Mesendoderm (in vitro differentiated cells): ENCODE data around the gene RFX4.

Experiments used
- DNase-seq: peaks from one replicate; pipeline ENCODE4 v3.0.0; 2013
- H2AK5ac ChIP-seq: 2 replicates; pipeline ENCODE4 v1.6.1; 2013; ENCODE audit warnings: low read length, inconsistent platforms
- H2BK120ac ChIP-seq: 2 replicates; pipeline ENCODE4 v1.6.1; 2013; ENCODE audit warnings: low read depth, mild to moderate bottlenecking, low read length, moderate library complexity, mixed read lengths
- H2BK15ac ChIP-seq: replicated peaks from 2 replicates; pipeline ENCODE4 v1.6.1; 2013; ENCODE audit warnings: low read depth, mild to moderate bottlenecking, moderate library complexity
- H2BK5ac ChIP-seq: 2 replicates; pipeline ENCODE4 v1.6.1; 2013; ENCODE audit warnings: low read length, inconsistent platforms
- H3K18ac ChIP-seq: 2 replicates; pipeline ENCODE4 v1.6.1; 2013; ENCODE audit warnings: mild to moderate bottlenecking, low read length, mixed read lengths
- H3K23ac ChIP-seq: one replicate; pipeline ENCODE4 v1.6.1; 2013; ENCODE audit warnings: low read length
- H3K27ac ChIP-seq: 2 replicates; pipeline ENCODE4 v1.5.1; 2013; ENCODE audit warnings: low read depth, mild to moderate bottlenecking, inconsistent platforms, low read length, moderate library complexity
- H3K27me3 ChIP-seq: 2 replicates; pipeline ENCODE4 v1.6.1; 2013; ENCODE audit warnings: low read length, control low read depth, mild to moderate bottlenecking, inconsistent platforms; ENCODE audit not compliant: insufficient read depth, poor library complexity
- H3K36me3 ChIP-seq: 2 replicates; pipeline ENCODE4 v1.6.1; 2013; ENCODE audit warnings: low read length, inconsistent platforms; ENCODE audit not compliant: control insufficient read depth, insufficient read depth
- H3K4ac ChIP-seq: one replicate; pipeline ENCODE4 v1.6.1; 2013; ENCODE audit warnings: low read depth, mild to moderate bottlenecking, low read length, moderate library complexity
- H3K4me1 ChIP-seq: 2 replicates; pipeline ENCODE4 v1.6.1; 2013; ENCODE audit warnings: low read depth, low read length, inconsistent platforms; ENCODE audit not compliant: control insufficient read depth
- H3K4me2 ChIP-seq: 2 replicates; pipeline ENCODE4 v1.6.1; 2013; ENCODE audit warnings: low read length
- H3K4me3 ChIP-seq: 2 replicates; pipeline ENCODE4 v1.5.1; 2013; ENCODE audit warnings: mild to moderate bottlenecking, low read length
- H3K56ac ChIP-seq: one replicate; pipeline ENCODE4 v1.6.1; 2013; ENCODE audit warnings: low read length
- H3K79me1 ChIP-seq: 2 replicates; pipeline ENCODE4 v1.6.1; 2013; ENCODE audit warnings: low read length, inconsistent platforms
- H3K79me2 ChIP-seq: 2 replicates; pipeline ENCODE4 v1.6.1; 2013; ENCODE audit warnings: mild to moderate bottlenecking, low read length; ENCODE audit not compliant: control insufficient read depth, insufficient read depth
- H3K9ac ChIP-seq: 2 replicates; pipeline ENCODE4 v1.6.1; 2013; ENCODE audit warnings: low read length, inconsistent platforms
- H4K5ac ChIP-seq: one replicate; pipeline ENCODE4 v1.6.1; 2013; ENCODE audit warnings: low read length
- H4K8ac ChIP-seq: one replicate; pipeline ENCODE4 v1.6.1; 2013; ENCODE audit warnings: low read depth, mild to moderate bottlenecking, control low read depth, low read length, moderate library complexity
- WGBS: extraction: QIAGEN DNeasy Blood & Tissue Kit; methylation state at CpG from one replicate; pipeline ENCODE4 v1.1.7; 2013; ENCODE audit warnings: low lambda C conversion rate, missing lambda C conversion rate; ENCODE audit not compliant: insufficient coverage; ENCODE audit errors: extremely low coverage; 5-methylcytosine and 5-hydroxymethylcytosine counted together

RFX4 gene

DNA sequence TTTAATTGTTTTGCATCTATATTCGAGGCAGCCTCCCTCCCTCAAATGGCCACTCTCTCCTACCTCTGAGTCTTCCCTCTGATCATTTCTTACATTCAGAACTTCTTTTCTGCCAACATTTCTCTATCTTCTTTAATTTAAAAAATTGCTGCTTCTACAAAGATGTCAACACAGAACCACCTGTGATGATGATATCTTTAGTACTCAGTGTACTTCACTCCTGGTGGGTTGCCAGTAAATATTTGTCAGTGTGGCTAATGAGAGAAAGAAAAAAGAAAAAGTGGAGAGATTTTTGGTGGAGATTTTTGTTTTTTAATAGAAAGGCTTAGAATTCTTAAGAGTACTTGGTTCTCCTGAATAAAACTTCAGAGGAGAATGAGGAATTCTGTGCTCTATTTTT, 199.8 kb downstream of the RFX4 start:
- Histone ChIP-seq H4K8ac (no peak overlapping the region), H3K27ac (no peak overlapping the region), H3K4me2 (no peak overlapping the region), H2AK5ac (no peak overlapping the region), H3K79me1 (peaks cover 4% of the 10 kb centered on the region), H3K79me2 (peaks cover 4% of the 10 kb centered on the region), H3K9ac (no peak overlapping the region), H2BK120ac (no peak overlapping the region), H3K4ac (no peak overlapping the region), H3K27me3 (no peaks in the 10 kb centered on the region), H3K4me1 (no peaks in the 10 kb centered on the region), H3K4me3 (no peak overlapping the region), H3K18ac (no peak overlapping the region), H4K5ac (no peak overlapping the region), H2BK15ac (no peak overlapping the region), H3K36me3 (no peaks in the 10 kb centered on the region), H2BK5ac (no peak overlapping the region), H3K23ac (no peak overlapping the region), H3K56ac (no peak overlapping the region)
- DNase-seq = no peak
- no CpG with 5 or more reads among the region's 1 CpG for WGBS

DNA sequence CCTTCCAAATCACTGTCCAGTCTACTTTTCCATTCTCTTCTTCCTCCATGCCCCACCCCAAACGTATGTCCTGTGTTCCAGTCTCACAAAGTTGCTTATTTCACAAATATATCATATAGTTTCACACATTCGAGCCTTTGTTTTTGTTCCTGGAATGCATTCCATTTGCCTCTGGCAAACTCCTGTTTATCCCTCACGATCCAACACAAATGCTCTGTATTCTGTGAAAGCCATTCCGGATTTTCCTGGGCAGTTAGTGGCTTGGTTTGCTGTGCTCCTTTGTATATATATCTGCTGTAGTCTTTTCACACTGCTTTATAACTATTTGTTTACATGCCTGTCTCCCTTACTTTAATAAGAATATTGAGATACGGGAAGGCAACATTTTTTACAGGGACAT, 200.7 kb downstream of the RFX4 start:
- H3K79me1 ChIP-seq = peaks cover 4% of the 10 kb centered on the region
- H3K27ac ChIP-seq = no peak overlapping the region
- peaks cover 4% of the 10 kb centered on the region for H3K79me2 ChIP-seq
- no peaks in the 10 kb centered on the region for H3K4me1 ChIP-seq
- no peaks in the 10 kb centered on the region for H3K27me3 ChIP-seq
- no peak overlapping the region for H3K4me2 ChIP-seq
- no peak overlapping the region for H2BK5ac ChIP-seq
- no peak overlapping the region for H3K56ac ChIP-seq
- no peak overlapping the region for H4K5ac ChIP-seq
- H3K4me3 ChIP-seq = no peak overlapping the region
- no peak overlapping the region for H3K9ac ChIP-seq
- H2AK5ac ChIP-seq = no peak overlapping the region
- H2BK120ac ChIP-seq = no peak overlapping the region
- no peak overlapping the region for H3K23ac ChIP-seq
- no peak for DNase-seq
- no CpG with 5 or more reads among the region's 5 CpGs for WGBS
- H4K8ac ChIP-seq = no peak overlapping the region
- H3K18ac ChIP-seq = no peak overlapping the region
- H3K36me3 ChIP-seq = no peaks in the 10 kb centered on the region
- no peak overlapping the region for H2BK15ac ChIP-seq
- H3K4ac ChIP-seq = no peak overlapping the region

DNA sequence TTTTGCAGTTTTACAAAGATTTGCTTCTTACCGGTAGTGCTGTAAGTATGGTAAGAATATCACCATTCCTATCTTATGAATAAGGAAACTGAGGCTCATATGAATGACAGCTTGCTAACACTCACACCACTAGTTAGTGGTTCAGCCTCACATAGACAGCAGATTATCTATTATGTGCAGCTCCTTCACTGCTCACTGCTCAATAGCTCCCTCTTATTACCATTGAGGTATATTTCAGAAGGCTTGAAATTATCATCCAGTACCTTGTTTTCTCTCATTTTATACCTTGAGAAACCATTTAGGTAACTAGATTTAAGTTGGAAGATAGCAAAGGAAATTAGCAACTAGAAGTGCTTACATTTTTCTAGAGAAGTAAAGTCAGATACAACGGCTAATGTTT, 207.2 kb downstream of the RFX4 start:
- no peak overlapping the region for H2AK5ac ChIP-seq
- no peak overlapping the region for H3K4me2 ChIP-seq
- H2BK15ac ChIP-seq = no peak overlapping the region
- H3K36me3 ChIP-seq = no peaks in the 10 kb centered on the region
- no peak overlapping the region for H3K4me3 ChIP-seq
- no peak overlapping the region for H2BK120ac ChIP-seq
- no CpG with 5 or more reads among the region's 2 CpGs for WGBS
- H3K27me3 ChIP-seq = no peaks in the 10 kb centered on the region
- no peak overlapping the region for H3K27ac ChIP-seq
- DNase-seq = no peak
- no peak overlapping the region for H4K5ac ChIP-seq
- H3K4me1 ChIP-seq = no peaks in the 10 kb centered on the region
- no peak overlapping the region for H2BK5ac ChIP-seq
- H4K8ac ChIP-seq = no peak overlapping the region
- H3K4ac ChIP-seq = no peak overlapping the region
- H3K18ac ChIP-seq = no peak overlapping the region
- no peak overlapping the region for H3K23ac ChIP-seq
- H3K9ac ChIP-seq = no peak overlapping the region
- H3K79me1 ChIP-seq = no peaks in the 10 kb centered on the region
- H3K56ac ChIP-seq = no peak overlapping the region
- no peaks in the 10 kb centered on the region for H3K79me2 ChIP-seq

DNA sequence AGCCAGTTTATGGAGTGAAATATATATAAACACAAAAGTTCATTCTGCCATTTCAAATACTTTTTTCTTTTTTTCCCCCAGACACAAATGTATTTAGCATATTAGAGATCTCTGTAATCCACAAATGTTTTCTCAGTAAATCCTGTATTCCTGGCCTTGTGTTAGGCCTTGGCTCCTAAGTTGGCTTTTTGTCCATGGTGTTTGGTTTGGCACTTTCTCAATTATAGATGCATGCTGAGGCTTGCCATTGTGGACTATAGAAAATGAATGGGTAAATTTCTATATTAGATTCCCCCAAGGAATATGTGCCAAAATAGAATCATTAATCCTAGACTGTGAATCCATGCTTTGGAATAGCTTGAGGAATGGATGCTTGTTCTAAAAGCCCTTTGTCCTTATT, 208.7 kb downstream of the RFX4 start:
- Histone ChIP-seq H3K4me2 (no peak overlapping the region), H4K8ac (no peak overlapping the region), H3K9ac (no peak overlapping the region), H3K36me3 (no peaks in the 10 kb centered on the region), H3K79me1 (no peaks in the 10 kb centered on the region), H3K4ac (no peak overlapping the region), H3K56ac (no peak overlapping the region), H3K4me3 (no peak overlapping the region), H3K23ac (no peak overlapping the region), H3K27me3 (no peaks in the 10 kb centered on the region), H3K27ac (no peak overlapping the region), H3K79me2 (no peaks in the 10 kb centered on the region), H2BK5ac (no peak overlapping the region), H3K4me1 (no peaks in the 10 kb centered on the region), H2BK15ac (no peak overlapping the region), H4K5ac (no peak overlapping the region), H2AK5ac (no peak overlapping the region), H3K18ac (no peak overlapping the region), H2BK120ac (no peak overlapping the region)
- DNase-seq = no peak

DNA sequence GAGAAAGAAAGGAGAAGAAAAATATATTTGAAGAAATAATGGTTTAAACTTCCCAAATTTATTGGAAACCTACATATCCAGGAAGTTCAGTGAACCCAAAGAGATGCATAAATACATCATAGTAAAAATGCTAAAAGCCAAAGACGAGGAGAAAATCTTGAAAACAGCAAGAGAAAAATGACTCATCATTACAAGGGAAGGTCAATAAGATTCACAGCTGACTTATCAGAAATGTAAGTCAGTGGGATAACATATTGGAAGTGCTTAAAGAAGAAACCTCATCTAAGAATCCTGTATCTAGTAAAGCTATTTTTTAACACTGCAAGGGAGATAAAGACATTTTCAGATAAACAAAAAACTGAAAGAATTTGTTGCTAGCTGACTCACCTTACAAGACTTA, 211.6 kb downstream of the RFX4 start:
- Histone ChIP-seq H3K36me3 (no peaks in the 10 kb centered on the region), H3K4me2 (no peak overlapping the region), H2AK5ac (no peak overlapping the region), H3K4me3 (no peak overlapping the region), H3K18ac (no peak overlapping the region), H2BK120ac (no peak overlapping the region), H3K56ac (no peak overlapping the region), H2BK15ac (no peak overlapping the region), H2BK5ac (no peak overlapping the region), H3K27ac (no peak overlapping the region), H3K23ac (no peak overlapping the region), H3K4ac (no peak overlapping the region), H3K79me1 (no peaks in the 10 kb centered on the region), H3K27me3 (no peaks in the 10 kb centered on the region), H3K4me1 (no peaks in the 10 kb centered on the region), H4K8ac (no peak overlapping the region), H3K9ac (no peak overlapping the region), H4K5ac (no peak overlapping the region), H3K79me2 (no peaks in the 10 kb centered on the region)
- no CpG with 5 or more reads among the region's 1 CpG for WGBS
- DNase-seq = no peak

DNA sequence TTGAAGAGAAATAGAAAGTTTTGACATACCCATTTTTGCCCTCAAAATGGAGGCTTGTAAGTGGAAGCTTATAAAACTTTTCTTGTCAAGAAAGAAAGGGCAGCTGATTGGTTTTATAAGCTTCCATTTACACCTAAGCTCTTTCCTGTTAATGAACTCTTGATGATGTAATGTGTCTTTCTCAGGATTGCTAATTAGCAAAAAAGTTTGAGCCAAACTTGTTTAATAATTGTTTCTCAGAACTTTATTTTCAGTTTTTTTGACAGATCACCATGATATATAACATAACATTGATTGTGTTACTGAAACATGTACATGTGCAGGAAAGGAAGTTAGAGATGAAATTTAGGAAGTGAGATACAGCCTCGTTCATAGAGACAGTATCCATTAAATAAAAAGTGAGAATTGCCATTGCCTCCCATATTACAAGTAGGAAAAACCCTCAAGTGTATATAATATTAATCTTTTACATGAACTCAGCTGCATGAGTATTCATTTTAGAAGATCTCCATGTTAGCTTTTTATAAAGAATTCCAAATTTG, 218.4 kb downstream of the RFX4 start:
- H3K79me1 ChIP-seq = no peaks in the 10 kb centered on the region
- H2BK15ac ChIP-seq = no peak overlapping the region
- H4K8ac ChIP-seq = no peak overlapping the region
- no peak overlapping the region for H2AK5ac ChIP-seq
- H3K27me3 ChIP-seq = no peaks in the 10 kb centered on the region
- H3K4me3 ChIP-seq = no peak overlapping the region
- no peak overlapping the region for H3K27ac ChIP-seq
- WGBS = no CpG with 5 or more reads among the region's 1 CpG
- no peak for DNase-seq
- no peak overlapping the region for H3K4ac ChIP-seq
- H3K9ac ChIP-seq = no peak overlapping the region
- H3K18ac ChIP-seq = no peak overlapping the region
- H3K36me3 ChIP-seq = no peaks in the 10 kb centered on the region
- no peak overlapping the region for H3K56ac ChIP-seq
- no peak overlapping the region for H4K5ac ChIP-seq
- H2BK5ac ChIP-seq = no peak overlapping the region
- no peaks in the 10 kb centered on the region for H3K4me1 ChIP-seq
- H3K79me2 ChIP-seq = no peaks in the 10 kb centered on the region
- no peak overlapping the region for H3K4me2 ChIP-seq
- no peak overlapping the region for H3K23ac ChIP-seq
- no peak overlapping the region for H2BK120ac ChIP-seq
